T-helper 1 cell treated with Interleukin-12 subunit alpha and Interleukin-12 subunit beta and Interleukin-4 antibody, amounts not matched to agents 30 μg/mL and 1 μg/mL, for 36 hours (primary cell): ENCODE results near the gene TXNDC15.
A peak's percentile ranks its signal among the peaks of the same experiment; 100 is the strongest.
"Not testable (repeated sequence)": the region's sequence is repeated elsewhere in the genome, so short reads cannot be mapped to it uniquely, and the experiment has no call there.

Source experiments
- H3K27ac Mint-ChIP-seq: one replicate; pipeline ENCODE4 v1.8.0; 2021; ENCODE audit warnings: mild to moderate bottlenecking, mixed read lengths
- H3K27me3 Mint-ChIP-seq: one replicate; pipeline ENCODE4 v1.8.0; 2021; ENCODE audit warnings: low read depth, mixed read lengths
- H3K36me3 Mint-ChIP-seq: one replicate; pipeline ENCODE4 v1.8.0; 2021; ENCODE audit warnings: low read depth, mixed read lengths
- H3K4me1 Mint-ChIP-seq: one replicate; pipeline ENCODE4 v1.8.0; 2021; ENCODE audit warnings: low read depth, mixed read lengths
- H3K4me3 Mint-ChIP-seq: one replicate; pipeline ENCODE4 v1.8.0; 2021; ENCODE audit warnings: mild to moderate bottlenecking, moderate library complexity, mixed read lengths
- H3K9me3 Mint-ChIP-seq: one replicate; pipeline ENCODE4 v1.8.0; 2021; ENCODE audit warnings: mixed read lengths

TXNDC15 gene

GRCh38 chr5:134873987-134874830 is at the start of gene TXNDC15:
Gene TXNDC15, plus strand, starts transcription at chr5:134874371. Its CDS starts 57 bp downstream, at chr5:134874428.
- Mint-ChIP-seq H3K9me3 (no peaks in the 10 kb centered on the region), H3K27me3 (no peaks in the 10 kb centered on the region), H3K4me3 (peak within 1 kb of the TSS; percentile 99), H3K36me3 (peaks cover 18% of the 10 kb centered on the region), H3K27ac (peak within 1 kb of the TSS; percentile 99), H3K4me1 (peaks cover 29% of the 10 kb centered on the region)

GRCh38 chr5:134824681-134825080 is 49.5 kb upstream of the TXNDC15 start:
- Mint-ChIP-seq H3K27me3 (no peaks in the 10 kb centered on the region), H3K27ac (no peak overlapping the region), H3K4me3 (no peak overlapping the region), H3K36me3 (peaks cover 30% of the 10 kb centered on the region), H3K9me3 (no peaks in the 10 kb centered on the region), H3K4me1 (no peaks in the 10 kb centered on the region)

DNA sequence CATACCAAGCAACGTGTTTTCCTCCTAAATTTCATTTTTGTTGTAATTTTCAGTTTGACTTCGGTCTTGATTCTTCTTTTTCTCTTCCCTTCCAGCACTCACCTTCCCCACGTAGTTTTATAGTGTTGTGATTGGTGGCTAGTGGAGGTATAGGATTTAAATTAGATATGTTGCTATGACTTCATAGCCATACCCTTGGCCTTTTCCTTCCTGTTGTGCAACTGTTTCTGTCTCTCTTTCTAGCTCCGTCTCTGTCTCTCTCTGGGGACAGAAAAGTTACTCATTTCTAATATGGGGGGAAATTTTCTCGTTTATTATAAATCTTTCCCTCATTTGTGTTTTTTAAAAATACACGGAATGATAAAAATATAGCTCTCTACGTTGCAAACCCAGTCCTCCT is 49.0 kb upstream of the TXNDC15 start:
- H3K4me3 Mint-ChIP-seq: no peak overlapping the region
- H3K36me3 Mint-ChIP-seq: peaks cover 28% of the 10 kb centered on the region
- no peaks in the 10 kb centered on the region for H3K4me1 Mint-ChIP-seq
- no peaks in the 10 kb centered on the region for H3K27me3 Mint-ChIP-seq
- no peaks in the 10 kb centered on the region for H3K9me3 Mint-ChIP-seq
- no peak overlapping the region for H3K27ac Mint-ChIP-seq

GRCh38 chr5:134833340-134834032 is 40.7 kb upstream of the TXNDC15 start:
- Mint-ChIP-seq H3K4me1 (no peaks in the 10 kb centered on the region), H3K36me3 (peaks cover 3% of the 10 kb centered on the region), H3K9me3 (no peaks in the 10 kb centered on the region), H3K27ac (no peak overlapping the region), H3K27me3 (no peaks in the 10 kb centered on the region), H3K4me3 (no peak overlapping the region)

DNA sequence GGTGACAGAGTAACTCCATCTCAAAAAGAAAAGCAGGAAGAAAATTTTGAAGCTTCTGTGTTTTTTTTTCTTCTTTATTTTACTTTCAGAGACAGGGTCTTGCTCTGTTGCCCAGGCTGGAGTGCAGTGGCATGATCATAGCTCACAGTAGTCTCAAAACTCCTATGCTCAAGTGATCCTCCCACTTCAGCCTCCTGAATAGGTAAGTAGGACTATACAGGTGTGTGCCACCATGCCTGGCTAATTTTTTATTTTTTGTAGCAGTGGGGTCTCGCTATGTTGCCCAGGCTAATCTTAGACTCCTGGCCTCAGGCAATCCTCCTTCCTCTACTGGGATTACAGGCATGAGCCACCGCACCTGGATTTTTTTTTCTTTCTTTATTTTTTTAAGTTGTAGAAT is 38.5 kb upstream of the TXNDC15 start:
- no peak overlapping the region for H3K27ac Mint-ChIP-seq
- H3K36me3 Mint-ChIP-seq: peaks cover 8% of the 10 kb centered on the region
- H3K9me3 Mint-ChIP-seq: no peaks in the 10 kb centered on the region
- no peak overlapping the region for H3K4me3 Mint-ChIP-seq
- H3K4me1 Mint-ChIP-seq: no peaks in the 10 kb centered on the region
- no peaks in the 10 kb centered on the region for H3K27me3 Mint-ChIP-seq

- H3K27ac Mint-ChIP-seq: no peak overlapping the region
- H3K27me3 Mint-ChIP-seq: no peaks in the 10 kb centered on the region
- H3K36me3 Mint-ChIP-seq: peaks cover 11% of the 10 kb centered on the region
- H3K9me3 Mint-ChIP-seq: no peaks in the 10 kb centered on the region
- H3K4me3 Mint-ChIP-seq: no peak overlapping the region
- no peaks in the 10 kb centered on the region for H3K4me1 Mint-ChIP-seq
Measured at GRCh38 chr5:134837530-134838181, 36.5 kb upstream of the TXNDC15 start.

GRCh38 chr5:134838361-134838760 is 35.8 kb upstream of the TXNDC15 start:
- peaks cover 11% of the 10 kb centered on the region for H3K36me3 Mint-ChIP-seq
- not testable (repeated sequence) for H3K27ac Mint-ChIP-seq, H3K4me3 Mint-ChIP-seq, H3K9me3 Mint-ChIP-seq, H3K4me1 Mint-ChIP-seq, H3K27me3 Mint-ChIP-seq

GRCh38 chr5:134840811-134841210 is 33.4 kb upstream of the TXNDC15 start:
- Mint-ChIP-seq H3K27ac (no peak overlapping the region), H3K27me3 (no peaks in the 10 kb centered on the region), H3K4me1 (peaks cover 9% of the 10 kb centered on the region), H3K4me3 (no peak overlapping the region), H3K9me3 (no peaks in the 10 kb centered on the region), H3K36me3 (peaks cover 11% of the 10 kb centered on the region)

DNA sequence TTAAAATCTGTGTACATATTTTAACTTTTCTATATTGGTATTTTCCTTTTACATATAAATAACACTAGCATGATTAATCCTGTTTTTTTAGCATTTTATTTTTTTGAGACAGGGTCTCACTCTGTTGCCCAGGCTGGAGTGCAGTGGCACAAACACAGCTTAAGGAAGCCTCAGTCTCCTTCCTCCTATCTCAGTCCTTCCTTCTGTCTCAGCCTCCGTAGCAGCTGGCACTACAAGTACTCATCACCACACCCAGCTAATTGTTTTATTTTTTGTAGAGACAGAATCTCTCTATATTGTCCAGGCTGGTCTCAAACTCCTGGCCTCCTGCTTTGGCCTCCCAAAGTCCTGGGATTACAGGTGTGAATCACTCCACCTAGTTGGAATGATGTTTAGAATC is 29.9 kb upstream of the TXNDC15 start:
- H3K36me3 Mint-ChIP-seq: peaks cover 17% of the 10 kb centered on the region
- peaks cover 21% of the 10 kb centered on the region for H3K4me1 Mint-ChIP-seq
- no peaks in the 10 kb centered on the region for H3K9me3 Mint-ChIP-seq
- H3K27me3 Mint-ChIP-seq: no peaks in the 10 kb centered on the region
- H3K27ac Mint-ChIP-seq: no peak overlapping the region
- no peak overlapping the region for H3K4me3 Mint-ChIP-seq

DNA sequence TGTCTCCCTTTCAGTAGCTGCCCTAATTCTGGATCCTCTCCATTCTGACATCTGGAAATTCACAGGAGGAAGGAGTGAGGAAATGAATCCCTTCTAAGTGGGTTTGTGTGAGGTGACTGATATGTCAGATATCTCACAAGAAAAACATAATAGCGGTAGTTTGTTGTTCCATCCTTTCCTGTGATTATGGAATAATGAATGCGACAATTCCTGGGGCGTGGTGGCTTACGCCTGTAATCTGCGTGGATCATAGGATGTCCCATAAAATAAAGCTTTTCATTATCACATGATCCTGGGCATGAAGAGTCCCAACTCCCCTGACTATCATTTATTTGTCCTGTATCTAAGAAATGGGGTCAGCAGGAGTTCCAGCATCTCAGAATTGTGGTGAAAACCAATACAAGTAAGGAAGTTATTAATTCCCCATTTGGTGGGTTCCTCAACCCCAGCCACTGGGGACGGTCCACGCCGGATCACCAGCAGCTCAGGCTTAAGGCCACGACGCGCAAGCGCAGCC is 28.8 kb upstream of the TXNDC15 start:
- H3K9me3 Mint-ChIP-seq: no peaks in the 10 kb centered on the region
- H3K4me3 Mint-ChIP-seq: peak overlapping the region; percentile 97
- peaks cover 17% of the 10 kb centered on the region for H3K36me3 Mint-ChIP-seq
- peak overlapping the region; percentile 96 for H3K27ac Mint-ChIP-seq
- peaks cover 23% of the 10 kb centered on the region for H3K4me1 Mint-ChIP-seq
- no peaks in the 10 kb centered on the region for H3K27me3 Mint-ChIP-seq

GRCh38 chr5:134845852-134846640 is 28.1 kb upstream of the TXNDC15 start, which contains the start of gene C5orf24:
Gene C5orf24, plus strand, starts transcription at chr5:134845968. Its CDS starts 8,933 bp downstream, at chr5:134854901.
- Mint-ChIP-seq H3K27me3 (no peaks in the 10 kb centered on the region), H3K27ac (peak within 1 kb of the TSS; percentile 96), H3K36me3 (peaks cover 14% of the 10 kb centered on the region), H3K4me3 (peak within 1 kb of the TSS; percentile 97), H3K4me1 (peaks cover 27% of the 10 kb centered on the region), H3K9me3 (no peaks in the 10 kb centered on the region)

- H3K4me3 Mint-ChIP-seq: peak overlapping the region; percentile 97
- H3K9me3 Mint-ChIP-seq: no peaks in the 10 kb centered on the region
- H3K27ac Mint-ChIP-seq: peak overlapping the region; percentile 96
- peaks cover 17% of the 10 kb centered on the region for H3K36me3 Mint-ChIP-seq
- H3K27me3 Mint-ChIP-seq: no peaks in the 10 kb centered on the region
- peaks cover 29% of the 10 kb centered on the region for H3K4me1 Mint-ChIP-seq
Measured at GRCh38 chr5:134846641-134846960, 27.6 kb upstream of the TXNDC15 start.

DNA sequence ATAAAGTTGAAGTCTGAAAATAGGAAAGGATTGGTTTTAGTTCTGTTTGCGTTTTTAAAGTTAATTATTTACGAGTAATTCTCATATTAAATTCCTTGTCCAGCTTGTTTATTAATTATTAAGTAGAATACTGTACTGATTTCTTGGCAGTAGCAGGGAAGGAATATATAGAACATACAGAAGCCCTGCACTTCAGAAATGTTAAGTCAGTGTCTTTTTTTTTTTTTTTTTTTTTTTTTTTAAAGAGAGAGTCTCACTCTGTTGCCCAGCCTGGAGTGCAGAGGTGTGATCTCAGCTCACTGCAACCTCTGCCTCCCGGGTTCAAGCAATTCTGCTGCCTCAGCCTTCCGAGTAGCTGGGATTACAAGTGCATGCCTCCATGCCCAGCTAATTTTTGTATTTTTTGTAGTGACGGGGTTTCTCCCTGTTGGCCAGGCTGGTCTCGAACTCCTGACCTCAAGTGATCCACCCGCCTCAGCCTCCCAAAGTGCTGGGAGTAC is 24.7 kb upstream of the TXNDC15 start:
- not testable (repeated sequence) for H3K4me3 Mint-ChIP-seq, H3K27ac Mint-ChIP-seq, H3K27me3 Mint-ChIP-seq, H3K9me3 Mint-ChIP-seq
- peaks cover 23% of the 10 kb centered on the region for H3K36me3 Mint-ChIP-seq
- peaks cover 32% of the 10 kb centered on the region for H3K4me1 Mint-ChIP-seq
